ENCODE measurements around the gene EMP3.
"Not testable (repeated sequence)": the region's sequence is repeated elsewhere in the genome, so short reads cannot be mapped to it uniquely, and the experiment has no call there.

The EMP3 gene

GRCh38 chr19:48315712-48316111, 9.6 kb upstream of the EMP3 start:
- no peak overlapping the region for H3K4me3 ChIP-seq (replicated peaks; ENCODE audit: low read depth, low read length)
- DNase-seq (ENCODE audit: extremely low read depth, low read depth), result no peak
- TF ChIP-seq CTCF (IDR thresholded peaks at IDR 0.05; ENCODE audit: low read depth, low read length, missing control alignments), result no peak

- not testable (repeated sequence) for DNase-seq (ENCODE audit: extremely low read depth, low read depth)
Measured at GRCh38 chr19:48317708-48317960, 7.7 kb upstream of the EMP3 start.

DNA sequence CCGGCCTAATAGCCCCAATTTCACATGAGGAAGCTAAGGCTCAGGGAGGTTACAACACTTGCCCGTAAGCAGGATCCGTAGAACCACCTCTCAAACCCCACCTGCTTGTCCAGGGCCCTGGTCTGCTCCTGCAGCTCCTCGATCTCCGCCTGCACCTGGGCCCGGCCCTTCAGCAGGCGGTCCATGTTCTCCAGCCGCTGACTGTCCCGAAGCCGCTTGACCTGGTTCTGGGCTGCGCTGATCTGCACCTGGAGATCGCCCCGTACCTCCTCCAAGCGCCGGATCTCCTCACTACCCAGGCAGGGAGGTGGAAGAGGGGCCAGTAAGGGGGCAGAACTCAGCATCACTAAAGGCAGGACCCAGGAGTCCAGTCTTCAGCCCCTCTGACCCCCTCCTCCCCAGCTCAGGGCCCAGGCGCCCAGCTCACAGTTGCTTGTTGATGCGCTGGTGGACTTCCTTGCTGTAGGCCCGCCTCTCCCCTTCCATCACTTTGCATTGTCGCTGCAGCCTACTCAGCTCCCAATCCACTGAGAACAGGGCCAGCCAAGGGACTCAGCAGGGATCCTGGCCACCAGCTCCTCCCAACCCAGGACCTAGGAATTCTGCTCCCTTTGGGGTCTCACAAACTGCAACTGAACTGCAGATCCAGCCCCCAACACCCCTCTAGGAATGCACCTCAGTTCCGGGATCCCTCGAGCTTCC, 6.9 kb upstream of the EMP3 start:
- DNase-seq (ENCODE audit: extremely low read depth, low read depth), result no peak
- no peak for TF ChIP-seq CTCF (IDR thresholded peaks at IDR 0.05; ENCODE audit: low read depth, low read length, missing control alignments)
- no peak overlapping the region for H3K4me3 ChIP-seq (replicated peaks; ENCODE audit: low read depth, low read length)

More at GRCh38 chr19:48317708-48317960, 7.7 kb upstream of the EMP3 start:
- H3K4me3 ChIP-seq (replicated peaks; ENCODE audit: low read depth, low read length), result not testable (repeated sequence)

DNA sequence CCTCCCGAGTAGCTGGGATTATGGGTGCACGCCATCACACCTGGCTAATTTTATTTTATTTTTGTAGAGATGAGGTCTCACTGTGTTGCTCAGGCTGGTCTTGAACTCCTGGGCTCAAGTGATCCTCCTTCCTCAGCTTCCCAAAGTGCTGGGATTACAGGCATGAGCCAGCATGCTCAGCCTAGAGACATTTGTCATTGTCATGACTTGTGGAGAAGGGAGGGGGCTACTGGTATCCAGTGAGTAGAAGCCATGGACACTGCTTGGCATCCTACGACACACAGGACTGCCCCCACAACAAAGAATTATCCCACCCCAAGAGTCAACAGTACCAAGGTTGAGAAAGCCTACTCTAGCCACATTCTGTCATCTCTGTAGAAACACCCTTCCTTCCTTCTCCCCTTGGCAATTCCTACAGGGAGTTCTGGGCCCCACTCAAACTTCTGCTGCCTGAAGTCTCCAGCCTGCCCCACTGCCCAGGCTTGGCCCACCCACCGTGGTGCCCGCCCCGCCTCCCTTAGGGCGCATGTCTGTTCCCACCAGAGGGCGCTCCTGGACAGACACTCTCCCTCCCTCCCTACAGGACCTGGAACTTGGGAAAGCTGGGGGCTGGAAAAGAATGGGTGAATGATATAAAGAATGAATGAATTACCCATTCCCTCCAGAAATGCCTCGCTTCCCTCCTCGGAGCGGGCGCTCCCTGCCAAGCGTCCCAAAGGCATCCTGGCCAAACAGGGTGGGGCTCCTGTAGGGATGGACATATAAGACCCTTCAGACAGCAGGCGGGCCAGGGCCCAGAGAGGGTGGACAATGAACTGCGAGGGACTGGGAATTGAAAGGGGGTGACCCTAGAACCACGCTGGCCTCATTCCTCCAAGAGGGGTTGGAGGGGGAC, 5.5 kb upstream of the EMP3 start:
- no peak overlapping the region for H3K4me3 ChIP-seq (replicated peaks; ENCODE audit: low read depth, low read length)
- TF ChIP-seq CTCF (IDR thresholded peaks at IDR 0.05; ENCODE audit: low read depth, low read length, missing control alignments), result peak; percentile 76
- no peak for DNase-seq (ENCODE audit: extremely low read depth, low read depth)

DNA sequence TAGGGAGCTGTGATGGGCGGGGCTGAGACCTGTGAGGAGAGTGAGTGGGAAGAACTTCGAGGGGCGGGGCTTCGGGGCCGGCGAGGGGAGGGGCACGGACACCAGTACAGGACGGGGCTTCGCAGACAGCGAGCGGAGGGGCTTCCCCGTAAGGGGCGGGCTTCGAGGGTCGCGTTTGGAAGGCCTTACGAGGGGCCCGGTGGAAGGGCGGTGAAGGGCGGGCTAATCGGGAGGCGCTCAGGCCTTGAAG, 4.1 kb upstream of the EMP3 start:
- peak overlapping the region; percentile 47 for H3K4me3 ChIP-seq (replicated peaks; ENCODE audit: low read depth, low read length)
- TF ChIP-seq CTCF (IDR thresholded peaks at IDR 0.05; ENCODE audit: low read depth, low read length, missing control alignments), result no peak
- peak; percentile 72 for DNase-seq (ENCODE audit: extremely low read depth, low read depth)

- peak; percentile 89 for DNase-seq (ENCODE audit: extremely low read depth, low read depth)
- TF ChIP-seq CTCF (IDR thresholded peaks at IDR 0.05; ENCODE audit: low read depth, low read length, missing control alignments), result no peak
- peak overlapping the region; percentile 47 for H3K4me3 ChIP-seq (replicated peaks; ENCODE audit: low read depth, low read length)
Measured at GRCh38 chr19:48321622-48322591, 3.4 kb upstream of the EMP3 start.
